Neural cell (in vitro differentiated cells): Measurements from ENCODE around the gene SYT1. TPM values are rescaled to one million over a fixed set of nuclear protein-coding genes. Genes with fewer than 3 reads are reported as not detected.

Experiments
- H2AFZ ChIP-seq: fragments of 200-600, 300-800 bp; sonication (generic), shearing (Covaris generic); 2 replicates; pipeline ENCODE4 v1.6.0; 2014; ENCODE audit warnings: low read depth, mild to moderate bottlenecking, antibody characterized with exemption, low read length, moderate library complexity
- H3F3A ChIP-seq: fragments of 200-600 bp; shearing (Covaris generic); 2 replicates; pipeline ENCODE4 v1.6.1; 2016; ENCODE audit warnings: mild to moderate bottlenecking, moderate library complexity, mixed read lengths, antibody characterized with exemption, low read length; ENCODE audit not compliant: insufficient read depth, poor library complexity, severe bottlenecking
- H3K27ac ChIP-seq: fragments of 200-600, 300-800 bp; sonication (generic), shearing (Covaris generic); 2 replicates; pipeline ENCODE4 v1.5.1; 2014; ENCODE audit warnings: mild to moderate bottlenecking, low read length, moderate library complexity
- H3K27me3 ChIP-seq: fragments of 300-800, 200-600 bp; sonication (generic), shearing (Covaris generic); 2 replicates; pipeline ENCODE4 v1.6.0; 2014; ENCODE audit warnings: mild to moderate bottlenecking, low read depth, low read length, moderate library complexity; ENCODE audit not compliant: insufficient read depth
- H3K36me3 ChIP-seq: fragments of 300-800, 200-600 bp; sonication (generic), shearing (Covaris generic); 2 replicates; pipeline ENCODE4 v1.5.1; 2014; ENCODE audit warnings: mild to moderate bottlenecking, antibody characterized with exemption, low read length, moderate library complexity; ENCODE audit not compliant: insufficient read depth
- H3K4me2 ChIP-seq: fragments of 300-800, 200-600 bp; sonication (generic), shearing (Covaris generic); 2 replicates; pipeline ENCODE4 v1.6.0; 2014; ENCODE audit warnings: mild to moderate bottlenecking, low read length
- H3K4me3 ChIP-seq: fragments of 300-800, 200-600 bp; sonication (generic), shearing (Covaris generic); 2 replicates; pipeline ENCODE4 v1.5.1; 2014; ENCODE audit warnings: mild to moderate bottlenecking, low read length, moderate library complexity
- H3K79me2 ChIP-seq: fragments of 200-600 bp; shearing (Covaris generic); replicated peaks from 2 replicates; pipeline ENCODE4 v1.6.0; 2014; ENCODE audit warnings: mild to moderate bottlenecking, low read length, moderate library complexity; ENCODE audit not compliant: insufficient read depth
- H3K9ac ChIP-seq: fragments of 300-800, 200-600 bp; sonication (generic), shearing (Covaris generic); 2 replicates; pipeline ENCODE4 v1.6.1; 2016; ENCODE audit warnings: mild to moderate bottlenecking, low read length, mixed read lengths
- H3K9me2 ChIP-seq: fragments of 200-600 bp; shearing (Covaris generic); 2 replicates; pipeline ENCODE4 v1.6.1; 2016; ENCODE audit warnings: mild to moderate bottlenecking, low read length, mixed read lengths; ENCODE audit not compliant: insufficient read depth
- H3K9me3 ChIP-seq: fragments of 200-600, 300-800 bp; sonication (generic), shearing (Covaris generic); 2 replicates; pipeline ENCODE4 v1.6.1; 2016; ENCODE audit warnings: mild to moderate bottlenecking, mixed run types, low read length, moderate library complexity, mixed read lengths
- H4K20me1 ChIP-seq: fragments of 200-600 bp; shearing (Covaris generic); 2 replicates; pipeline ENCODE4 v1.6.1; 2016; ENCODE audit warnings: mild to moderate bottlenecking, mixed run types; ENCODE audit not compliant: insufficient read depth
- CTCF ChIP-seq: fragments of 450-650 bp; IDR thresholded peaks from 2 replicates; pipeline ENCODE4 v1.5.1; 2014; ENCODE audit warnings: antibody characterized with exemption, mild to moderate bottlenecking, moderate library complexity; ENCODE audit not compliant: poor library complexity, severe bottlenecking
- EP300 ChIP-seq: fragments of 450-650 bp; conservative IDR thresholded peaks from 2 replicates; pipeline ENCODE4 v1.6.1; 2014; ENCODE audit warnings: antibody characterized with exemption, mild to moderate bottlenecking, moderate library complexity; ENCODE audit not compliant: poor library complexity, severe bottlenecking
- EZH2 ChIP-seq: fragments of 200-600, 300-800 bp; shearing (Covaris generic), sonication (generic); IDR thresholded peaks from 2 replicates; pipeline ENCODE4 v1.6.1; 2014; ENCODE audit warnings: antibody characterized with exemption, low read length, borderline replicate concordance, mild to moderate bottlenecking; ENCODE audit not compliant: insufficient read depth, poor library complexity, severe bottlenecking
- MXI1 ChIP-seq: fragments of 450-650 bp; conservative IDR thresholded peaks from 2 replicates; pipeline ENCODE4 v1.6.1; 2014; ENCODE audit warnings: antibody characterized with exemption, mild to moderate bottlenecking; ENCODE audit not compliant: poor library complexity, severe bottlenecking
- POLR2AphosphoS5 ChIP-seq: IDR thresholded peaks from 2 replicates; pipeline ENCODE4 v1.6.1; 2012
- RAD21 ChIP-seq: fragments of 450-650 bp; conservative IDR thresholded peaks from 2 replicates; pipeline ENCODE4 v1.6.1; 2014; ENCODE audit warnings: antibody characterized with exemption, mild to moderate bottlenecking, moderate library complexity
- REST ChIP-seq: IDR thresholded peaks from 2 replicates; pipeline ENCODE4 v1.6.1; 2012; ENCODE audit warnings: borderline replicate concordance
- SMC3 ChIP-seq: fragments of 450-650 bp; conservative IDR thresholded peaks from 2 replicates; pipeline ENCODE4 v1.6.1; 2014; ENCODE audit warnings: antibody characterized with exemption, mild to moderate bottlenecking, moderate library complexity; ENCODE audit not compliant: poor library complexity
- TAF1 ChIP-seq: IDR thresholded peaks from 2 replicates; pipeline ENCODE4 v1.6.1; 2012; ENCODE audit warnings: low read depth
- polyA plus RNA-seq: library from polyadenylated mRNA; depleted of rRNA; stranded (reverse); fragments of >200 nt; gene quantifications from 2 replicates; pipeline ENCODE4 v1.2.3, GENCODE V29; 2014

Gene SYT1
- polyA plus RNA-seq, 1 donor from 2014 or later = 103 TPM

- TF ChIP-seq EP300 = no peak
Measured at GRCh38 chr12:78966062-78966461, 101.5 kb downstream of the SYT1 start (continued).

- Histone ChIP-seq H3K4me3 (no peak overlapping the region), H3F3A (no peaks in the 10 kb centered on the region), H4K20me1 (no peaks in the 10 kb centered on the region), H3K9me2 (no peaks in the 10 kb centered on the region), H3K9ac (no peak overlapping the region), H3K79me2 (no peaks in the 10 kb centered on the region), H3K36me3 (no peaks in the 10 kb centered on the region), H3K27me3 (no peaks in the 10 kb centered on the region), H3K27ac (no peak overlapping the region), H2AFZ (no peak overlapping the region), H3K9me3 (no peaks in the 10 kb centered on the region), H3K4me2 (no peak overlapping the region)
- TF ChIP-seq POLR2AphosphoS5 (peak; percentile 58), MXI1 (no peak), EP300 (peak; percentile 26), RAD21 (no peak)
Measured at GRCh38 chr12:78966926-78967325, 102.4 kb downstream of the SYT1 start.

- H3K9me3 ChIP-seq = no peaks in the 10 kb centered on the region
Measured at GRCh38 chr12:78968226-78968625, 103.7 kb downstream of the SYT1 start.

More at GRCh38 chr12:78968226-78968625, 103.7 kb downstream of the SYT1 start:
- Histone ChIP-seq H3K9ac (no peak overlapping the region), H2AFZ (no peak overlapping the region), H3K4me3 (no peak overlapping the region), H3K27me3 (no peaks in the 10 kb centered on the region), H3F3A (no peaks in the 10 kb centered on the region), H3K4me2 (no peak overlapping the region), H4K20me1 (no peaks in the 10 kb centered on the region), H3K36me3 (no peaks in the 10 kb centered on the region), H3K79me2 (no peaks in the 10 kb centered on the region), H3K27ac (no peak overlapping the region), H3K9me2 (no peaks in the 10 kb centered on the region)
- TF ChIP-seq RAD21 = no peak
- no peak for TF ChIP-seq POLR2AphosphoS5
- TF ChIP-seq EZH2 = no peak
- TF ChIP-seq MXI1 = no peak
- TF ChIP-seq EP300 = no peak
- no peak for TF ChIP-seq SMC3
- no peak for TF ChIP-seq CTCF
- no peak for TF ChIP-seq REST
- TF ChIP-seq TAF1 = no peak
